ENCODE measurements around the gene SGMS1.
A peak's percentile ranks its signal among the peaks of the same experiment; 100 is the strongest.

Gene SGMS1

GRCh38 chr10:50627443-50627842, 3.7 kb upstream of the SGMS1 start:
- no peak overlapping the region for H3K27ac ChIP-seq
- no peak for TF ChIP-seq ZFX (IDR thresholded peaks at IDR 0.05; ENCODE audit: borderline replicate concordance)
- no peak for TF ChIP-seq CTCF (IDR thresholded peaks at IDR 0.05)

GRCh38 chr10:50625649-50626132, 1.9 kb upstream of the SGMS1 start:
- peak overlapping the region; percentile 95 for H3K27ac ChIP-seq
- TF ChIP-seq ZFX (IDR thresholded peaks at IDR 0.05; ENCODE audit: borderline replicate concordance) (no peak), CTCF (IDR thresholded peaks at IDR 0.05) (no peak)

DNA sequence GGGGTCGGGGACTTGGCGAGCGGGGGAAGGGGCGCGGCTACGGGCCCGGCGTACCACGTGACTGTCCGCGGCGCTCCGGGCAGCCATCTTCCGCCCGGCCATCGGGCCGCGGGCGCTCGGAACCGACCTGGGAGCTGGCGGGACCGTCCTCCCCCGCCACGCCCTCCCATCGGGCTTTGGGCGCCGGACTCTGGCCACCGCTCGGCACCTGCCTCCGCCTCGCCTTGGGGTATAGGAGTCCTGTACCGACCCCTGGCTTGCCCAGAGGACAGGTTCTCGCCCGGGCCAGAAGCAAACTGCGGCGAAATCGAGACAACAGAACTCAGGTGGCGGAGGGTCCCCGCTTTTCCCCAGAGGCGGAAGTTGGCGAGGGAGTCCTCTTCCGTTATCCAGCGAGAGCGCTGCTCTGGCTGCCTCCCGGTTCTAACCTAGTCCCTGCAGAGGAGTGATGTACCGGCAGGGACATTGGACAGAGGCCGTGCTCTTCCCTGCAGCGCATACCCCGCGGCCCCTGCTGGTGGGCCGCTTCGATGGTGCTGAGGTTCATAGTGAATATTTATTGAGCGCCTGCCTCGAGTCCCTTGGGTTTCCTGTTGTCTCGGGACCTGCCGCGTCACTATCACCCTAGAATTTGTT, 1.2 kb upstream of the SGMS1 start:
- peak overlapping the region; percentile 95 for H3K27ac ChIP-seq
- TF ChIP-seq ZFX (IDR thresholded peaks at IDR 0.05; ENCODE audit: borderline replicate concordance) (no peak), CTCF (IDR thresholded peaks at IDR 0.05) (peak; percentile 44)

GRCh38 chr10:50624413-50624865, 683 bp upstream of the SGMS1 start:
- peak overlapping the region; percentile 95 for H3K27ac ChIP-seq
- TF ChIP-seq CTCF (IDR thresholded peaks at IDR 0.05) (no peak), ZFX (IDR thresholded peaks at IDR 0.05; ENCODE audit: borderline replicate concordance) (no peak)

DNA sequence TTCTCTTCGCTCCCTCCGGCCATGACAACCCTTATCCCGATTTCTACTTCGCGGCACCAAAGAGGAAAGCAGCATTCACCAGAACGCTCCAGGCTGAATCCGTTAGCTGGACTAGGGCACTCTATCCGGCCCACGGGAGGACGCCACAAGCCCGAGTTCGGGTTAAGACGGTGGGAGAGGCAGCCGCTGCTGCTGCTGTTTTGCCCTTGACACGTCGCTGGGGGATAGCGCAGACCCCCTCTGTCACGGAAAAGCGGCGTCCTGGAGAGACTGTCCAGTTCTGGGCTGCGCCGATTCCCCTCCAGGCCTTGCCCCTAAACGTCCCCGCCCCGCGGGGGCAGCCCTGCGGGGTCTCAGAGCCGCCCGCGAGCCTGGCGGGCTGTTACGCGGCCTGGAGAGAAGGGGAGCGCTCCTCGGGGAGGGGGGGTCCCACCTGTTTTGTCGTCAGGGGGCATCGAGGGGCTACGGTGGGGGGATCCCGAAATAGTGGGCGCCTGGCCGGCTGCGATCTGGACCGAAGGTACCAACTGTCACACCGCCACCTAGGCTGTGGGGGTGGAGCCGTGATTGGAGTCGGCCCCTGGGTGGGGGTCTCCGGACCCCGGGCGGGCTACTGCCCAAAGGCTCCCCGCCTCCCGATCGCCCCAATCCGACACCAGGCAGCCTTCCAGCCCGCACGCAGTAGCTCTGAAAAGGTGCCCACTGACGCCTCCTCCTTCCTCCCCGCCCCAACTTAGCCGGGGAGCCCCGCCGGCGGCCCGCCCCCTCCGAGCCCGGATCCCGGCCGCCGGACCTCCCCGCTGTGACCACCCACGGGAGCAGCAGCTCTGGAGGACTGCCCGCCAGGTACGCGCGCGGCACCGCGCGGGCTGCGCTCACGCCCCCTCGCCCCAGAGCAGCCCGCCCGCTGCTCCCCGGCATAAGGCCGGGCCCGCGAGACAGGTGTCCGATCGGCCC, 772 bp downstream of the SGMS1 start:
- H3K27ac ChIP-seq, result peak overlapping the region; percentile 95
- TF ChIP-seq CTCF (IDR thresholded peaks at IDR 0.05), result no peak

DNA sequence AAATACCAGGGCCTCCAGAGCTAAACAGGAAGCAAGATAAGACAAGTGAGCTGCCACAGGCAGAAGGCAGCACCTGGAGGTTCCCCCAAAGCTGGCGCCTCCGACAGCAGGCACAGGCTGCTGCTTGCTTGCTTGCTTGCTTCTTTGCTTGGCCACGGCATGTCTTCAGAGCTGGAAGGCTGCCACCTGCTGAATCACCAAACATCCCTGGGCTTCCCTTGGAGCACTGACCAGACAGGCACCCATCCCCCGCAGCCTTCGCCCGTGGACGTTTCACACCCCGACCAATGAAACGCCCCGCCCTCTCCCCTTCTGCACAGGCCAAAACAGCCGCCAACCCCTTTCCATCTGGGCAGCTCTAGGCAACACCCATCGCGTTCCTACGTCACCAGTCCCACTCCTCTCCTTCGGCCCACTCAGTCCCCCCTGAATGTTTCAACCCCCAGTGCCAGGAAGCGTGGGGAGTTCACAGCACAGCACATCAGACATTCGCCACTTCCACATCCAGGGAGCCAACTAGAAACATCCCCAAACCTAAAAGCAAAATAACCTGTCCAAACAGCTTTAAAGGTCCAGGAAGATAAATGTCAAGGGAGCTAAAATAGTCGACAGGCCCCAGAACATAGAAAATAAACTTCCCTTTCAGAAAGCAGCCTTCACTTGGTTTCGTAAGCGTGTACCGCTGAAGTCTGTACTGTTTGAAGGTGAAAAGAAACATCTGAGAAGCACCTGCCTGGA, 1.6 kb downstream of the SGMS1 start:
- no peak for TF ChIP-seq CTCF (IDR thresholded peaks at IDR 0.05)
- TF ChIP-seq ZFX (IDR thresholded peaks at IDR 0.05; ENCODE audit: borderline replicate concordance), result no peak
- peak overlapping the region; percentile 25 for H3K27ac ChIP-seq
